Activated CD4-positive, CD25-positive, alpha-beta regulatory T cell treated with anti-CD3 and anti-CD28 coated beads, Interleukin-2, amount 50 U/mL, for 24 hours (primary cell): ENCODE results near the gene FBXO40.
A peak's percentile ranks its signal among the peaks of the same experiment; 100 is the strongest.
"Not testable (repeated sequence)": the region's sequence is repeated elsewhere in the genome, so short reads cannot be mapped to it uniquely, and the experiment has no call there.

ENCODE experiments used
- ATAC-seq, 2 donors: fragments of 150-1000 bp; cut with Tn5 transposase; one replicate each; pipeline ENCODE4 v1.10.0; 2021; ENCODE audit warnings: mild to moderate bottlenecking in 1 of 2, moderate library complexity in 1 of 2

Gene FBXO40

DNA sequence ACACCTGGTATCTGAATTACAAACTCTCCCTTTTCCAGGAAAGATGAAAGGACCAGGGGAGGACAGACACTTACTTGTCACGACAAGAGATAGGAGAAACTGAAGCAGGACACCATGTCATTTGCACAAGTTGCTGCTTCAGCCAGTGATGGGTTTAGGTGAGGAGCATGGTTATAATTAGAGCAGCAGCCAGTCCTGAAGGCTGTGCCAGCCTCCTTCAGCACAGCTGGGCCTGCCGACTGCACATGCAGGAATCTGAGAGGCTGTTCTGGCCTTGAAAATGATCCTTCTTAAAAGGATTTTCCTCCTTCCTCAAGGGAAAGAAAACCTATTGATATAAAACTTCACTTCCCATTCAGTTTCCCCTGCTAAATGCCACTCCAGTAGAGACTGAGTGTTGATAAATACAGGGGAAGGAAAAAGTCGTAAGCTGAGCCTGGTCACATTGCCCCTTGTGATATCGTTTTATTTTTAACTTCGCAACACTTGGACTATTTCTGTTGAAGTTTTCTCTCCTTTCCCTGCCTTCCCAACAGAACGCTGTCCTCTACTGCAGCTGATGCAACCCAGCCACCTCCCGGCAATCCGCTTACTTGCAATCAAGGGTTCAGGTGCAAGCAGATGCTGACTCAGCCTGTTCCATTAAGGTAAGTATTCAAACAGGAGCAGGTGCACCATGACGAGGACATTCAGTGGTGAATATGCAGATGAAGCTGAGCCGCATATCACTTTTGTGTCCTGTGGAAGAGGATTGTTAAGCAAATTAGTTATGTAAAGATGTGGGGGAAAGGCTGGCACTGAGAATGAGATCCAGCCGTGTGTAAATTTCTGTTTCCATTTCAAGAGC lies at the start of gene FBXO40:
TSS of gene FBXO40 (plus strand) at position 524 of the 847 bp plus-strand sequence. CDS start 27,197 bp downstream, outside the sequence.
- no peak for ATAC-seq

DNA sequence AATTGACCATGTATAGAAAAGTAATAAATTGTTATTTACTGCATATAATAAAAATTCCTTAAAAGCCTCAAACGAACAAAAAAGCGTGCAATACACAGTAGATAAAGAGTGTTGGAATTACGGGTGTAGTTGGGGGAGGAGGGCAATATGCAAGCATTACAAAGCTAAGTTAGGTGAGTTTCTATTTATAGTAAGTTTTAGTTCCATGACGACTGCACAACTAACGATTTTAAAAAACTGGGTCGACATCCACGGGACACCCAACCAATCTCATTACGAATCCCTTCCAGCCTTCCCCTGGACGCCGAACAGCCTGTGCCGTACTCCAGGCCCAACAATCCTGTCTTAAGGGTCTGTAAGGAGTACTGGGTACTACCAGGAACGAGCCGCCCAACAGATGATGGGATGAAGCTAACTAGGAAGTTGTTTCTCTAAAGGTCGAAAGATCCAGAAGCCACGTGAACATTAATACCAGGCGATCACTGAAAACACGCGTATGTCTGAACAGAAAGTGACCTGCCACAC lies 48.1 kb upstream of the FBXO40 start:
- no peak for ATAC-seq

DNA sequence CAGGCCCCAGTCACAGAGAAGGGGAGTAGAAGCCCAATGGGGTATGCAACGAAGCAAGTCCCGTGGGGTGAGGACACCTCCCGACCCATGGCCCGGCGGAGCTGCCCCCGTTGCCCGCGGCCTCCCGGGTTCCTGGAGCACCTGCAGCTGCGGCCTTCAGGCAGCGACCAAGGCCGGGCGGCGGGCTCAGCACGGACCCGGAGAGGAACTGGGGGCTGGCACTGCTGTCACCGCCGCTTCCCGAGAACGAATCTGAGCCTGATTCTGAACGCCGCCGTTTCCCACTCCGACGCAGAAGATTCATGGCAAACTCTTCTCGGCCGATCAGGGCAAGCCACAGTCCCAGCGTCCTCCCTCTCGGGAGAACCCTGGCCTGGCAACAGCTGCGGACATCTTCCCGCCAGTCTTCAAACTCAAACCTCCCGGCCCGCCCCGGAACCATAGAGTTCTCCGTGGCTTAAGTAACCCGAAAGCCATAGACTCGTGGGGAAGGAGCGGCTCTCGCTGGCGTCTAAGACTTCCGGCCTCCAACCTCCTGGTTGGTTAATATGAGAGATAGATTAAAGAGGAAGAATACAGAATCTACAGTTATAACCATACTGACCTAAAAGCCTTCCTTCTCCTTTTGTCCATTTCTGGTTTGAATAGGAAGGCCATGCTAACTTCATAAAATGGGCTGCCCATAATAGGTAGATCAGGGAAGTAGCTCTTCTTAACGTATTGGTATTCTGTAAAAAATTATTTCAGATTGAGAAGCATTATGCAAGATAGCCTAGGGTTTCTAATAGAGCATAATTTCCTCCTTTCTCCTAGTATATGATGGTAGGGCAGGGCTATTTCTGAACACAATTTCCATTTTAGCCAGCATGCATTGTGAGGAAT lies 47.4 kb upstream of the FBXO40 start, which contains the start of gene POLQ:
TSS of gene POLQ (minus strand) at position 415 of the 882 bp plus-strand sequence. CDS start at position 304, 111 bp downstream.
- peak; percentile 100 for ATAC-seq

DNA sequence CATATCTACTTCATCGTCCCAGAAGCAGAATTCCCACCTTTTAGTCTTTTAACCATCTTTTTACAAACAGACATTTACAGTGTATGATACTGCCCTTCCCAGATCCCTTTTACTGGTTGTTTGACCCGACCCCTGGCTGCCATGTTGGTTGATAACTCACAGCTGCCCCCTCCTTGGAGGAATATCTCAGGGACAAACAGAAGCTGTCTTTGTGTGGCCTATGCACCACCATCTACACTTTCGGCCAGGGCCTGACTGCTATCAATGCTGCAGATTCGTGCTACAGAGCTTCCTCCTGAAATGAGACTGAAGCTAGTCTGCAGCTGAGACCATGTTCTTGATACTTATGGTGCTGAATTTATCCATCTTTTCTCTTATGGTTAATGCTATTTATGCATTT lies 40.8 kb upstream of the FBXO40 start:
- ATAC-seq, result no peak

- no peak for ATAC-seq
These were observed 40.4 kb upstream of the FBXO40 start for GRCh38 chr3:121552797-121553196.

GRCh38 chr3:121557426-121557934 lies 35.7 kb upstream of the FBXO40 start:
- no peak for ATAC-seq

DNA sequence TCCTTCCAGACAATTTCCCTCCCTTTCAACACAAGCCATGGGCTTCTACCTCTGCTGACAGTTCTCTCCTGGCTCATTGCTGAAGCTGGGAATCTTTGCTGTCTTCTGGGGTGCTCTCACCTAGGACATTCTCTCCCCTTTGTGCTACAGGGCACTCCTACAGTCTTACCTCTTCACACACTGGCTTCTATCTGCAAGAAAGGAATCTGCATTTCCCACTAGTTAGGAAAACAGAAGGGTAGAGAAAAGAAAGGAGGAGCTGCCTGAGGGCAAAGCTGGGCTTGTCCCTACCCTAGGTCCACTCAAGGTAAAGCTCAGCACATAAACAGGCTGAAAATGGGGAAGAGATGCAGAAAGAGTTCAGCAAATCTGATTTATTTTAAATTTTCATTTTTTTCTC lies 31.0 kb upstream of the FBXO40 start:
- ATAC-seq, result no peak

DNA sequence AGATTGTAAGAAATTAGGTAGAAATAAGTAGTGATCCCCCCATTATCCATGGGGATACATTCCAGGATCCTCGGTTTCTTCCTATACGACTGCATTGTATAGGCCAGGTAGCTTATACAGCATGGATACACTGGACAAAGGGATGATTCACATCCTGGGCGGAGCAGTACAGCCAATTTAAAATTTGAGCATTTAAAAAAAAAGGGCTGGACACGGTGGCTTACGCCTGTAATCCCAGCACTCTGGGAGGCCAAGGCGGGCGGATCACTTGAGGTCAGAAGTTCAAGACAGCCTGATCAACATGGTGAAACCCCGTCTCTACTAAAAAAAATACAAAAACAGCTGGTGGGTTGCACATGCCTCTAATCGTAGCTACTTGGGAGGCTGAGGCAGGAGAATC lies 26.4 kb upstream of the FBXO40 start:
- no peak for ATAC-seq

- no peak for ATAC-seq
These were observed 25.5 kb upstream of the FBXO40 start, which contains the start of gene ARGFX for GRCh38 chr3:121567649-121568048. Gene ARGFX (plus strand): TSS chr3:121567949. CDS start chr3:121570714, 2,765 bp downstream.

DNA sequence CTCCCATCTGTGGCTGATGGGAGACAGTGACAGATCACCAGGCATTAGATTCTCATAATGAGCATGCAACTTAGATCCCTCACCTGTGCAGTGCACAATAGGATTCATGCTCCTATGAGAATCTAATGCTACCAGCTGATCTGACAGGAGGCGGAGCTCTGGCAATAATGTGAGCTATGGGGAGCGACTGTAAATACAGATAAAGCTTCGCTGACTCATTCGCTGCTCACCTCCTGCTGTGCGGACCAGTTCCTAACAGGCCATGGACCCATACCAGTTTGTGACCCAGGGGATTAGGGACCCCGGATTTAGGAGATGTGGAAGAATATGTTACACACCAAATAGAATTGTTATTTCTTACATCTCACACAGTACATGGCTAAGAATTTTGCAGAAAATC lies 18.7 kb upstream of the FBXO40 start:
- ATAC-seq, result no peak

- no peak for ATAC-seq
These were observed 11.5 kb upstream of the FBXO40 start for GRCh38 chr3:121581691-121582090.

DNA sequence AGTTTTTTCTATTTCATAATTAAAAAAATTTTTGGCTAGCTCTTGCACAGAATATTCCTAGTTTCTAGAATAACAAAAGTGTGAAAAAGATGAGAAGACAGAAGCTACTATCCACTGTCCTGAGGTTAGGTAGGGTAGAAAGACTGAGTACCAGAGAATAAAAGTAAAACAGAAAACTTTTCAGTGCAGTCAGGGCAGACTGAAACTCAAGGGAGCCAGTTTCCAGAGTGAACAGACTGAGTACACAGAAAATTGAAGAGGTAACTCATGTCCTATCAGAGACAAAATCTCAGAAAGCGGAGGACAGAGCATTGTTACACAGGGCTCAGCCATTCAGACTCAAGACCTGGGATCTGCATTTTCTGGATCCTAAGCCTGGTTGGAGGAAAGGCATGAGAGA lies 8.8 kb upstream of the FBXO40 start:
- ATAC-seq, result no peak

DNA sequence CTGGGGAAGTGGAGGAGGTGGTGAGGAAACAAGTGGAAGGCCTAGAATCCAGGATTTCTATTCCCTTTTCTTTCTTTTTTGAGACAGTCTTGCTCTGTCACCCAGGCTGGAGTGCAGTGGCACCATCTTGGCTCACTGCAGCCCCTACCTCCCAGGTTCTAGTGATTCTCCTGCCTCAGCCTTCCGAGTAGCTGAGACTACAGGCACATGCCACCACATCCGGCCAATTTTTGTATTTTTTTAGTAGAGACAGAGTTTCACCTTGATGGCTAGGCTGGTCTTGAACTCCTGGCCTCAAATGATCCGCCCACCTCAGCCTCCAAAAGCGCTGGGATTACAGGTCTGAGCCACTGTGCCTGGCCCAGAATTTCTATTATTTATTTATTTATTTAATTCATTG lies 627 bp downstream of the FBXO40 start:
- not testable (repeated sequence) for ATAC-seq

GRCh38 chr3:121594850-121595249 lies 1.7 kb downstream of the FBXO40 start:
- ATAC-seq, result no peak

GRCh38 chr3:121595765-121596406 lies 2.7 kb downstream of the FBXO40 start:
- no peak for ATAC-seq

GRCh38 chr3:121598564-121598963 lies 5.4 kb downstream of the FBXO40 start:
- ATAC-seq, result no peak

DNA sequence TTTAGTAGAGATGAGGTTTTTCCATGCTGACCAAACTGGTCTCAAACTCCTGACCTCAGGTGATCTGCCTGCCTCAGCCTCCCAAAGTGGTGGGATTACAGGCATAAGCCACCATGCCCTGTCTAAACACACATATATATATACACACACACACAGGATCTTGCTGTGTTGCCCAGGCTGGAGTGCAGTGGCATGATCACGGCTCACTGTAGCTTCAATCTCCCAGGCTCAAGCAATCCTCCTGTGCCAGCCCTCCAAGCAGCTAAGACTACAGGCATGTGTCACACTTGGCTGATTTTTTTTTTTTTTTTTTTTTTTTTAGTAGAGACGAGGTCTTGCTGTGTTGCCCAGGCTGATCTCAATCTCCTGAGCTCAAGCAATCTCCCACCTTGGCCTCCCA lies 6.7 kb downstream of the FBXO40 start:
- not testable (repeated sequence) for ATAC-seq

GRCh38 chr3:121601212-121601812 lies 8.1 kb downstream of the FBXO40 start:
- no peak for ATAC-seq

DNA sequence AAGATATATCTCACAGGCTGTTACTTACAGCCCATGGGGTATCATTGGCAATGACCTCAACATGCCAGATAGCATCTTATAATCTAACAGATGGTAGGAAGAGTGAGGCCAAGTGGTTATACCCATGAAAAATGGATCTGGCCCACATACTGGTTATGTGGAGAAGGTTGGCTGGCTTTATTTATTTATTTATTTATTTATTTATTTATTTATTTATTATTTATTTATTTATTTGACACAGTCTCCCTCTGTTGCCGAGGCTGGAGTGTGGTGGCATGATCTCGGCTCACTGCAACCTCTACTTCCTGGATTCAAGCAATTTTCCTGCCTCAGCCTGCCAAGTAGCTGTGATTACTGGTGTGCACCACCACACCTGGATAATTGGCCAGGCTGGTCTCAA lies 11.6 kb downstream of the FBXO40 start:
- ATAC-seq, result no peak

GRCh38 chr3:121606106-121606505 lies 12.9 kb downstream of the FBXO40 start:
- ATAC-seq, result no peak

- no peak for ATAC-seq
These were observed 26.5 kb downstream of the FBXO40 start for GRCh38 chr3:121619691-121620090.

DNA sequence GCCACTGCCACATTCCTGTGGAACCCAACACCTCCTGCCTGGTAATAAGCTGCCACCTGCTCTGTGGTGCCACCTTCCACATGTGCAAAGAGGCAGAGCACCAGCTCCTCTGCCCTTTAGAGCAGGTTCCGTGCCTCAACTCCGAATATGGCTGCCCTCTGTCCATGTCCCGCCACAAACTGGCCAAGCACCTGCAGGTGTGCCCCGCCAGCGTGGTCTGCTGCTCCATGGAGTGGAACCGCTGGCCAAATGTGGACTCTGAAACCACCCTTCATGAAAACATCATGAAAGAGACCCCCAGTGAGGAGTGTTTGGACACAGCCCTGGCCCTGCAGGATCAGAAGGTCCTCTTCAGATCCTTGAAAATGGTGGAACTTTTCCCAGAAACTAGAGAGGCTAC lies 28.3 kb downstream of the FBXO40 start:
- no peak for ATAC-seq
